Gastrocnemius medialis (tissue), 4 donors: ENCODE results near the gene EMC8. TPM values are rescaled to one million over a fixed set of nuclear protein-coding genes. Genes with fewer than 3 reads are reported as not detected.
A peak's percentile ranks its signal among the peaks of the same experiment; 100 is the strongest.

Source experiments
- ATAC-seq, 2 donors: fragments of 150-250 bp; one replicate each; pipeline ENCODE4 v1.9.1; 2016
- DNase-seq, 2 donors: peaks; one replicate each; pipeline ENCODE4 v3.0.0-alpha.2; 2019
- H3K27ac ChIP-seq, 4 donors: fragments of 200-600 bp; sonication (generic); 1 replicate in 1 of 4; 2 replicates in 3 of 4; pipeline ENCODE4 v1.5.1; 2016 to 2018; ENCODE audit warnings: mild to moderate bottlenecking in 2 of 4, moderate library complexity in 1 of 4
- H3K27me3 ChIP-seq, 3 donors: fragments of 200-600 bp; sonication (generic) in 2 of 3; 1 replicate in 1 of 3; 2 replicates in 2 of 3; pipeline versions ENCODE4 v1.5.1 to v1.6.0; 2016 to 2019; ENCODE audit warnings: mild to moderate bottlenecking in 1 of 3, moderate library complexity in 1 of 3
- H3K36me3 ChIP-seq, 2 donors: fragments of 200-600 bp; sonication (generic) in 1 of 2; one replicate each; pipeline ENCODE4 v1.5.1; 2017 to 2018
- H3K4me1 ChIP-seq, 2 donors: fragments of 200-600 bp; sonication (generic) in 1 of 2; one replicate each; pipeline ENCODE4 v1.5.1; 2016 to 2017; ENCODE audit warnings: mild to moderate bottlenecking in 2 of 2
- H3K4me3 ChIP-seq, 4 donors: fragments of 200-600 bp; sonication (generic) in 3 of 4; 1 replicate in 1 of 4; 2 replicates in 3 of 4; pipeline ENCODE4 v1.5.1; 2016 to 2019; ENCODE audit warnings: mild to moderate bottlenecking in 2 of 4
- H3K9me3 ChIP-seq, 3 donors: fragments of 200-600 bp; sonication (generic) in 2 of 3; 1 replicate in 1 of 3; 2 replicates in 2 of 3; pipeline ENCODE4 v1.5.1; 2016 to 2019
- POLR2A ChIP-seq, 2 donors: fragments of 450-650 bp; IDR thresholded peaks; one replicate each; pipeline ENCODE4 v1.6.1; 2017; ENCODE audit warnings: antibody characterized with exemption in 2 of 2, mild to moderate bottlenecking in 2 of 2, moderate library complexity in 2 of 2
- in situ Hi-C, 4 donors: fragments of 200-750 bp; cut with MboI; loops; one replicate each; pipeline versions ENCODE4 v1.15.0 to v1.8.0; 2017; ENCODE audit warnings: low sequenced_read_pairs in 4 of 4
- intact Hi-C: fragments of 100-400 bp; cut with DNase I; formaldehyde crosslinking; loops from one replicate; pipeline ENCODE4 v1.15.1; 2023; ENCODE audit warnings: low total_unique reads
- total RNA-seq, 4 donors: library from RNA; depleted of rRNA; stranded (reverse); fragments of >200 nt; gene quantifications; one replicate each; pipeline versions ENCODE4 v1.1.0 to v1.2.3, GENCODE V29; 2016
- TF ChIP-seq, protein P1 (sequence below), 5 experiments: fragments of 450-650 bp in 3 of 5; fragments of 200-600 bp in 2 of 5; sonication (generic) in 2 of 5; IDR thresholded peaks in 4 of 5; conservative IDR thresholded peaks in 1 of 5; 1 replicate in 4 of 5; 2 replicates in 1 of 5; pipeline ENCODE4 v1.5.1; 2016 to 2019; ENCODE audit warnings: antibody characterized with exemption in 5 of 5, mild to moderate bottlenecking in 3 of 5, moderate library complexity in 3 of 5

The EMC8 gene
- total RNA-seq, 4 donors from 2014 or later, result 29.6 to 39.8 (median 36.4) TPM

DNA sequence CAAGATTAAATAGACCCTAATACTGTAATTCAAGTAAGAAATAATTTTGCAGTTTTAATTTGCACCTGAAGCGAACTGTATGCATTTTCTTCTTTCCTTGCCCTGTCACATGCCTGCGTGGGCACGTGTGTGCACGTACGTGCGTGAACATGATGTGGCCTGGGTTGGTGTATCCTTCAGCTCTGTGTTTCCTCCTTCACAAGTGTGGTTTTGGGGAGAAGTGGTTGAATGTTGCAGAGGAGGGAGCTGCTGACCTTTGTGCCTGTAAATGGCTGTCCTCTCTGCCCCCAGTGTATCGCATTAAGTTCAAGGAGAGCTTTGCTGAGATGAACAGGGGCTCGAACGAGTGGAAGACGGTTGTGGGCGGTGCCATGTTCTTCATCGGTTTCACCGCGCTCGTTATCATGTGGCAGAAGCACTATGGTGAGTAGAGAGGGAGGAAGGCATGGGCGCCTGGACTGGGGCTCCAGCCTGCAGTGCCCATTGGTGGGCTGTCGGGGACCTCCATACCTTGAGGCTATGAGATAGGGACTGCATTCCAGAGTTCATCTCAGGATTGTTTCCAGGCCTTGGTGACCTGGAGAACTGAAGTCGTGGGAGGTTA is 6.2 kb upstream of the EMC8 start:
- TF ChIP-seq, protein P1, sequence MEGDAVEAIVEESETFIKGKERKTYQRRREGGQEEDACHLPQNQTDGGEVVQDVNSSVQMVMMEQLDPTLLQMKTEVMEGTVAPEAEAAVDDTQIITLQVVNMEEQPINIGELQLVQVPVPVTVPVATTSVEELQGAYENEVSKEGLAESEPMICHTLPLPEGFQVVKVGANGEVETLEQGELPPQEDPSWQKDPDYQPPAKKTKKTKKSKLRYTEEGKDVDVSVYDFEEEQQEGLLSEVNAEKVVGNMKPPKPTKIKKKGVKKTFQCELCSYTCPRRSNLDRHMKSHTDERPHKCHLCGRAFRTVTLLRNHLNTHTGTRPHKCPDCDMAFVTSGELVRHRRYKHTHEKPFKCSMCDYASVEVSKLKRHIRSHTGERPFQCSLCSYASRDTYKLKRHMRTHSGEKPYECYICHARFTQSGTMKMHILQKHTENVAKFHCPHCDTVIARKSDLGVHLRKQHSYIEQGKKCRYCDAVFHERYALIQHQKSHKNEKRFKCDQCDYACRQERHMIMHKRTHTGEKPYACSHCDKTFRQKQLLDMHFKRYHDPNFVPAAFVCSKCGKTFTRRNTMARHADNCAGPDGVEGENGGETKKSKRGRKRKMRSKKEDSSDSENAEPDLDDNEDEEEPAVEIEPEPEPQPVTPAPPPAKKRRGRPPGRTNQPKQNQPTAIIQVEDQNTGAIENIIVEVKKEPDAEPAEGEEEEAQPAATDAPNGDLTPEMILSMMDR (IDR thresholded peaks at IDR 0.05 in 4 of 5, conservative IDR thresholded peaks at IDR 0.05 in 1 of 5), result no peak
- no peak for TF ChIP-seq POLR2A (IDR thresholded peaks at IDR 0.05)
- Histone ChIP-seq H3K9me3 (no peaks in the 10 kb centered on the region), H3K36me3 (peaks cover 0 to 45% of the 10 kb centered on the region in 2 donors), H3K27ac (no peak overlapping the region), H3K4me3 (no peak overlapping the region), H3K27me3 (peaks cover 0 to 3% (median 0%) of the 10 kb centered on the region in 3 donors), H3K4me1 (peaks cover 9 to 10% of the 10 kb centered on the region in 2 donors)
- ATAC-seq (no peak), DNase-seq (no peak)
- intact Hi-C loops (no loop called here), in situ Hi-C loops (loop anchor here in 2 of 4 donors (25.0 kb wide), 2 partner anchors 707 to 732 kb away; partner anchors contain the start of gene FOXF1 (in 1 of the 2))

DNA sequence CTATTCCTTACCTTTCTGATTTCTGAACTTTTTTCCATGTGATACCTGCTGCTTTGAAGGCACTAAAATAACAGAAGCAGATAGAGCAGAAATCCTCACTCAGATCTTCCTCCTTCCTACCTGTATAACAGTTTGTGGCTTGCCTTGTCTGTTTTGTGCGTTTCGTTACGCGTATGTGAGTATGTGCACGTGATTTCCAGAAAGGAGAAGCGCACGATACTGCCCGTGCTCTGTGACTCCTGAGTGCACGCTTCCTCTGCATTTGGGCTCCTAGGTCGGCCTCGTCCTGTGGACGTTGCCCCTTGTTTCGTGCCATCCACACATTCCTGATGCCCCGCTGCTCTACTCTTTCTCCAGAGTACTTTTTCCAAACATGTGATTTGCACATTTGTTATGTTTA is 4.2 kb upstream of the EMC8 start:
- in situ Hi-C loops, result loop anchor here in 2 of 4 donors (25.0 kb wide), 2 partner anchors 709 to 734 kb away; partner anchors contain the start of gene FOXF1 (in 1 of the 2)
- Histone ChIP-seq H3K36me3 (peaks cover 0 to 45% of the 10 kb centered on the region in 2 donors), H3K27me3 (no peaks in the 10 kb centered on the region), H3K27ac (no peak overlapping the region), H3K4me1 (peaks cover 11 to 15% of the 10 kb centered on the region in 2 donors), H3K9me3 (no peaks in the 10 kb centered on the region), H3K4me3 (no peak overlapping the region)
- ATAC-seq, result no peak
- TF ChIP-seq, protein P1 (IDR thresholded peaks at IDR 0.05 in 4 of 5, conservative IDR thresholded peaks at IDR 0.05 in 1 of 5), result no peak
- no peak for TF ChIP-seq POLR2A (IDR thresholded peaks at IDR 0.05)
- intact Hi-C loops, result no loop called here
- DNase-seq, result no peak

DNA sequence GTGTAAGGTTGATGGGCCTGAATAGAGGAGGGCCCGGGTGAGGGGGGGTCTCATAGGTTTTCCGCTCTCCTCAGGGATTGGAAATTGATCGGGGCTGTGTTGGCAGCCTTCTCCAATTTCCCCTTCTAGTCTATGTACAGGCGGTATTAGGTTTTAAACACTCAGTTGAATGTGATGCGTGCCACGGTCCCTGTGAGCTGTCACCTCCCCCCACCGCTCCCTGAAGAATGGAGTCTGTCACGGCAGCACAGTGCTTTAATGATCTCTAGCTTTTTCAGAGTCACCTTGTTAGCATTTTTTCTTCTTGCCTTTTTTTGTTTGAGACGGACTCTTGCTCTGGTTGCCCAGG is 951 bp upstream of the EMC8 start:
- peak overlapping the region; percentile 90 to 98 (median 94) for H3K27ac ChIP-seq
- H3K36me3 ChIP-seq, result peaks cover 0 to 39% of the 10 kb centered on the region in 2 donors
- in situ Hi-C loops (loop anchor here in 2 of 4 donors (25.0 kb wide), 2 partner anchors 712 to 737 kb away; partner anchors contain the start of gene FOXF1 (in 1 of the 2)), intact Hi-C loops (no loop called here)
- no peak for TF ChIP-seq POLR2A (IDR thresholded peaks at IDR 0.05)
- TF ChIP-seq, protein P1 (IDR thresholded peaks at IDR 0.05 in 4 of 5, conservative IDR thresholded peaks at IDR 0.05 in 1 of 5), result no peak
- H3K4me3 ChIP-seq, result peak overlapping the region; percentile 67 to 97 (median 91)
- ATAC-seq (peak; percentile 17 to 20), DNase-seq (no peak)
- no peaks in the 10 kb centered on the region for H3K27me3 ChIP-seq
- H3K4me1 ChIP-seq, result peaks cover 17 to 26% of the 10 kb centered on the region in 2 donors
- no peaks in the 10 kb centered on the region for H3K9me3 ChIP-seq

DNA sequence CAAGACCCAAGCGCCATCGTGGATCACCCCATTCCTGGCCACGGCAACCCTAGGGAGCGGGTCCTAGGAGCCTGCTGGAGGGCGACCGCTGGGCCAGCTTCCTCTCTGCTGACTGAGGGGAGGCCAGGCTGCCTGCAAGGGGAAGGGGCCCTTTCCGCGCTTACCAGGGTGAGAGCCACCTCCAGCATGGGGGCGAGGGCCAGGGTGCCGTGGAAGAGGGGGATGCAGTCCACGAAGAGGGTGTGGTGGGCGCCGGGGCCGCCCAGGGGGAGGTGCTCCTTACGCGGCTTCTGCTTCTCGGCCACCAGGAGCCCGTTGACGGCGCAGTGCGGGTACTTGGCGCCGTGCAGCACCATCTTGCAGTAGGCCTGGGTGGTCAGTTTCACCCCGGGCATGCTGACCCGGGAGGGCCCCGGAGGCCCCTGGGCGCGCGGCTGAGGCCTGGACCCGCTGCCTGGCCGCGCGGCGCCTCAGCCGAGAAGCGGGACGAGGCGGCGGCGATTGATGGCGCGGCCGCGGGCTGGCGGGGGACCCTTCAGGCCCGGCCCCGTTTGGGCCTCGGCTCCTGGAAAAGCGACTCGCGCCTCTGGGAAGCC is 345 bp downstream of the EMC8 start:
- H3K36me3 ChIP-seq, result peaks cover 0 to 28% of the 10 kb centered on the region in 2 donors
- peak overlapping the region; percentile 67 to 97 (median 91) for H3K4me3 ChIP-seq
- DNase-seq (peak in 1 of 2 donors; percentile 26), ATAC-seq (peak; percentile 26 to 32)
- intact Hi-C loops, result loop anchor here (1.0 kb wide), 1 partner anchor 188 kb away; no protein-coding TSS in a partner anchor
- TF ChIP-seq POLR2A (IDR thresholded peaks at IDR 0.05), result no peak
- TF ChIP-seq, protein P1 (IDR thresholded peaks at IDR 0.05 in 4 of 5, conservative IDR thresholded peaks at IDR 0.05 in 1 of 5), result no peak
- in situ Hi-C loops, result no loop called here
- no peaks in the 10 kb centered on the region for H3K27me3 ChIP-seq
- H3K27ac ChIP-seq, result peak overlapping the region; percentile 90 to 98 (median 94)
- no peaks in the 10 kb centered on the region for H3K9me3 ChIP-seq
- peaks cover 17 to 26% of the 10 kb centered on the region in 2 donors for H3K4me1 ChIP-seq
